ENCODE results near the gene ABCG5.

The ABCG5 gene

DNA sequence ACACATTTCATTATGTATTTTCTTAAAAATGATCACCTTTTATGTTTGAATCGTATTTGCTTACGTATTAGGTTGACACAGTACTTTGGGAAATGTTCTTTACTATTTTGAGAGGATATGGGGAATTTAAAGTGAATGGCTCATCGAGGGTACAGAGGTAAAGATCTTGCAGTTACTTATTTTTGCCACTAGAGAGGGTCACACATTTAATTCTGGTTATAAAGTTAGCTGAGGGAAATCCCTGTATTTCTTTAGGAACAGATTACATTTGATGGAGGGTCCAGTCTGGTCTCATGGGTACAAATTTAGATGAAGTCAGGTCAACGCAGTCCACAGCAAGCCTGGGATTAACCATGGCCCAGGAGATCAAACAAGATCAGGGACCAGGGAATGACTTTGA lies 40.3 kb downstream of the ABCG5 start (continued):
- TF ChIP-seq ZNF426 (tag by site-specific recombination; IDR thresholded peaks at IDR 0.05) (no peak), ZNF350 (tag by site-specific recombination; IDR thresholded peaks at IDR 0.05) (no peak), SCRT2 (tag by site-specific recombination; IDR thresholded peaks at IDR 0.05) (no peak), ZNF510 (tag by site-specific recombination; IDR thresholded peaks at IDR 0.05; ENCODE audit: insufficient replicate concordance) (no peak)
- TF ChIP-seq, protein P1, sequence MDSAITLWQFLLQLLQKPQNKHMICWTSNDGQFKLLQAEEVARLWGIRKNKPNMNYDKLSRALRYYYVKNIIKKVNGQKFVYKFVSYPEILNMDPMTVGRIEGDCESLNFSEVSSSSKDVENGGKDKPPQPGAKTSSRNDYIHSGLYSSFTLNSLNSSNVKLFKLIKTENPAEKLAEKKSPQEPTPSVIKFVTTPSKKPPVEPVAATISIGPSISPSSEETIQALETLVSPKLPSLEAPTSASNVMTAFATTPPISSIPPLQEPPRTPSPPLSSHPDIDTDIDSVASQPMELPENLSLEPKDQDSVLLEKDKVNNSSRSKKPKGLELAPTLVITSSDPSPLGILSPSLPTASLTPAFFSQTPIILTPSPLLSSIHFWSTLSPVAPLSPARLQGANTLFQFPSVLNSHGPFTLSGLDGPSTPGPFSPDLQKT (IDR thresholded peaks at IDR 0.05; ENCODE audit: borderline replicate concordance, low read depth, low read length), result no peak
- TF ChIP-seq, protein P2, sequence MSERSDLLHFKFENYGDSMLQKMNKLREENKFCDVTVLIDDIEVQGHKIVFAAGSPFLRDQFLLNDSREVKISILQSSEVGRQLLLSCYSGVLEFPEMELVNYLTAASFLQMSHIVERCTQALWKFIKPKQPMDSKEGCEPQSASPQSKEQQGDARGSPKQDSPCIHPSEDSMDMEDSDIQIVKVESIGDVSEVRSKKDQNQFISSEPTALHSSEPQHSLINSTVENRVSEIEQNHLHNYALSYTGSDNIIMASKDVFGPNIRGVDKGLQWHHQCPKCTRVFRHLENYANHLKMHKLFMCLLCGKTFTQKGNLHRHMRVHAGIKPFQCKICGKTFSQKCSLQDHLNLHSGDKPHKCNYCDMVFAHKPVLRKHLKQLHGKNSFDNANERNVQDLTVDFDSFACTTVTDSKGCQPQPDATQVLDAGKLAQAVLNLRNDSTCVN (tag by site-specific recombination; optimal IDR thresholded peaks at IDR 0.05), result no peak

DNA sequence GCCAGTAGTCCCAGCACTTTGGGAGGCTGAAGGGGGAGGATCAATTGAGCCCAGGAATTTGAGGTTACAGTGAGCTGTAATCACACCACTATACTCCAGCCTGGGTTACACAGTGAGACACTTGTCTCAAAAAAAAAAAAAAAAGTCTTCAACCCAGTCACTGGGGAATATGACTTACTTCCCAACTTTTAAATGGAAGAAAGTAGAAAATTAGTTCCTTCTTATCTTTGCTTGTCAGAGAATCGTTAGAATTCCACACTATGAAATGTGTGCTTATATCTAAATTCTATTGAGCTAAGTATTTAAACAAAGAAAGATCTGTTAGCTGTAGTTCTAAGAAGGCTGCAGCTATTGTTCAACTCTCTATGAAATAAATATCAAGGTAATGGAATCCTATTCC lies 42.4 kb downstream of the ABCG5 start:
- no peak overlapping the region for H3K4me3 ChIP-seq (ENCODE audit: low read depth, low read length)
- H3K9me3 ChIP-seq (ENCODE audit: control insufficient read depth, insufficient read depth, low read depth, low read length), result no peaks in the 10 kb centered on the region
- ChIA-PET POLR2A (no interaction called here), CTCF (interaction anchor here (0.5 to 0.7 kb wide), 5 partner anchors 138 to 1851 kb away, joined by 3 to 5 read pairs (median 3); no protein-coding TSS in a partner anchor)
- no peaks in the 10 kb centered on the region for H3K4me1 ChIP-seq (ENCODE audit: control insufficient read depth, insufficient read depth, low read length)
- TF ChIP-seq KLF7 (tag by site-specific recombination; IDR thresholded peaks at IDR 0.05; ENCODE audit: borderline replicate concordance), result no peak
- TF ChIP-seq, protein P3, sequence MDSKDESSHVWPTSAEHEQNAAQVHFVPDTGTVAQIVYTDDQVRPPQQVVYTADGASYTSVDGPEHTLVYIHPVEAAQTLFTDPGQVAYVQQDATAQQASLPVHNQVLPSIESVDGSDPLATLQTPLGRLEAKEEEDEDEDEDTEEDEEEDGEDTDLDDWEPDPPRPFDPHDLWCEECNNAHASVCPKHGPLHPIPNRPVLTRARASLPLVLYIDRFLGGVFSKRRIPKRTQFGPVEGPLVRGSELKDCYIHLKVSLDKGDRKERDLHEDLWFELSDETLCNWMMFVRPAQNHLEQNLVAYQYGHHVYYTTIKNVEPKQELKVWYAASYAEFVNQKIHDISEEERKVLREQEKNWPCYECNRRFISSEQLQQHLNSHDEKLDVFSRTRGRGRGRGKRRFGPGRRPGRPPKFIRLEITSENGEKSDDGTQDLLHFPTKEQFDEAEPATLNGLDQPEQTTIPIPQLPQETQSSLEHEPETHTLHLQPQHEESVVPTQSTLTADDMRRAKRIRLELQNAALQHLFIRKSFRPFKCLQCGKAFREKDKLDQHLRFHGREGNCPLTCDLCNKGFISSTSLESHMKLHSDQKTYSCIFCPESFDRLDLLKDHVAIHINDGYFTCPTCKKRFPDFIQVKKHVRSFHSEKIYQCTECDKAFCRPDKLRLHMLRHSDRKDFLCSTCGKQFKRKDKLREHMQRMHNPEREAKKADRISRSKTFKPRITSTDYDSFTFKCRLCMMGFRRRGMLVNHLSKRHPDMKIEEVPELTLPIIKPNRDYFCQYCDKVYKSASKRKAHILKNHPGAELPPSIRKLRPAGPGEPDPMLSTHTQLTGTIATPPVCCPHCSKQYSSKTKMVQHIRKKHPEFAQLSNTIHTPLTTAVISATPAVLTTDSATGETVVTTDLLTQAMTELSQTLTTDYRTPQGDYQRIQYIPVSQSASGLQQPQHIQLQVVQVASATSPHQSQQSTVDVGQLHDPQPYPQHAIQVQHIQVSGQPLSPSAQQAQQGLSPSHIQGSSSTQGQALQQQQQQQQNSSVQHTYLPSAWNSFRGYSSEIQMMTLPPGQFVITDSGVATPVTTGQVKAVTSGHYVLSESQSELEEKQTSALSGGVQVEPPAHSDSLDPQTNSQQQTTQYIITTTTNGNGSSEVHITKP (tag by site-specific recombination; IDR thresholded peaks at IDR 0.05), result no peak
- TF ChIP-seq ZNF677 (tag by site-specific recombination; IDR thresholded peaks at IDR 0.05), result no peak
- TF ChIP-seq ZNF830 (tag by site-specific recombination; IDR thresholded peaks at IDR 0.05; ENCODE audit: low read depth), result no peak
- TF ChIP-seq, protein P4, sequence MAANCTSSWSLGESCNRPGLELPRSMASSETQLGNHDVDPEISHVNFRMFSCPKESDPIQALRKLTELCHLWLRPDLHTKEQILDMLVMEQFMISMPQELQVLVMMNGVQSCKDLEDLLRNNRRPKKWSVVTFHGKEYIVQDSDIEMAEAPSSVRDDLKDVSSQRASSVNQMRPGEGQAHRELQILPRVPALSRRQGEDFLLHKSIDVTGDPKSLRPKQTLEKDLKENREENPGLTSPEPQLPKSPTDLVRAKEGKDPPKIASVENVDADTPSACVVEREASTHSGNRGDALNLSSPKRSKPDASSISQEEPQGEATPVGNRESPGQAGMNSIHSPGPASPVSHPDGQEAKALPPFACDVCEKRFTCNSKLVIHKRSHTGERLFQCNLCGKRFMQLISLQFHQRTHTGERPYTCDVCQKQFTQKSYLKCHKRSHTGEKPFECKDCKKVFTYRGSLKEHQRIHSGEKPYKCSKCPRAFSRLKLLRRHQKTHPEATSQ (tag by site-specific recombination; IDR thresholded peaks at IDR 0.05), result no peak
- TF ChIP-seq KLF16 (tag by site-specific recombination; IDR thresholded peaks at IDR 0.05), result no peak
- TF ChIP-seq ZNF843 (tag by site-specific recombination; IDR thresholded peaks at IDR 0.05), result no peak
- peaks cover 5 to 19% of the 10 kb centered on the region in 2 experiments; a peak in 2 of 3 replicates for H3K36me3 ChIP-seq (ENCODE audit: control insufficient read depth in 2 of 2, insufficient read depth in 1 of 2, low read length in 2 of 2)
- H3K27ac ChIP-seq (ENCODE audit: extremely low read depth, low read depth, low read length), result no peak overlapping the region

DNA sequence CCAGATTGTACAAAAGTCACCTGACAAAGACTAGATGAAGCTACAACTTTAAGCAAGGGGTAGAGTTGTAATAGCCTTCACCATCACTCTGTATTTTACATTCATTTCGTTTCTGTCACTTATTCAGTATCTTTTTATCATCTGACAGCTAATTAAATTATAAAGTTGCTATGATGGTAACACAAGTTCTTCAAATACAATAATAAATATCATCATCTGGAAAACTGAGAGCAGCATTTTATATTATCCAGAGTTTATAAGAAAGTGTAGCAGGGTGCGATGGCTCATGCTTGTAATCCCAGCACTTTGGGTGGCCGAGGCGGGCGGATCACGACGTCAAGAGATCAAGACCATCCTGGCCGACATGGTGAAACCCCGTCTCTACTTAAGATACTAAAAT lies 43.7 kb downstream of the ABCG5 start:
- ChIA-PET CTCF (no interaction called here), POLR2A (no interaction called here)
- Histone ChIP-seq H3K9me3 (ENCODE audit: control insufficient read depth, insufficient read depth, low read depth, low read length) (no peaks in the 10 kb centered on the region), H3K27ac (ENCODE audit: extremely low read depth, low read depth, low read length) (no peak overlapping the region), H3K4me3 (ENCODE audit: low read depth, low read length) (no peak overlapping the region), H3K4me1 (ENCODE audit: control insufficient read depth, insufficient read depth, low read length) (no peaks in the 10 kb centered on the region), H3K36me3 (ENCODE audit: control insufficient read depth in 2 of 2, insufficient read depth in 1 of 2, low read length in 2 of 2) (peaks cover 14 to 26% of the 10 kb centered on the region in 2 experiments; a peak in 2 of 3 replicates)
- TF ChIP-seq ZNF785 (tag by site-specific recombination; IDR thresholded peaks at IDR 0.05) (no peak), ZSCAN23 (tag by site-specific recombination; IDR thresholded peaks at IDR 0.05) (no peak), ZNF76 (tag by site-specific recombination; IDR thresholded peaks at IDR 0.05; ENCODE audit: borderline replicate concordance, low read depth) (no peak)
- TF ChIP-seq, protein P5, sequence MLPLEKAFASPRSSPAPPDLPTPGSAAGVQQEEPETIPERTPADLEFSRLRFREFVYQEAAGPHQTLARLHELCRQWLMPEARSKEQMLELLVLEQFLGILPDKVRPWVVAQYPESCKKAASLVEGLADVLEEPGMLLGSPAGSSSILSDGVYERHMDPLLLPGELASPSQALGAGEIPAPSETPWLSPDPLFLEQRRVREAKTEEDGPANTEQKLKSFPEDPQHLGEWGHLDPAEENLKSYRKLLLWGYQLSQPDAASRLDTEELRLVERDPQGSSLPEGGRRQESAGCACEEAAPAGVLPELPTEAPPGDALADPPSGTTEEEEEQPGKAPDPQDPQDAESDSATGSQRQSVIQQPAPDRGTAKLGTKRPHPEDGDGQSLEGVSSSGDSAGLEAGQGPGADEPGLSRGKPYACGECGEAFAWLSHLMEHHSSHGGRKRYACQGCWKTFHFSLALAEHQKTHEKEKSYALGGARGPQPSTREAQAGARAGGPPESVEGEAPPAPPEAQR (tag by site-specific recombination; IDR thresholded peaks at IDR 0.05), result no peak
- TF ChIP-seq, protein P6, sequence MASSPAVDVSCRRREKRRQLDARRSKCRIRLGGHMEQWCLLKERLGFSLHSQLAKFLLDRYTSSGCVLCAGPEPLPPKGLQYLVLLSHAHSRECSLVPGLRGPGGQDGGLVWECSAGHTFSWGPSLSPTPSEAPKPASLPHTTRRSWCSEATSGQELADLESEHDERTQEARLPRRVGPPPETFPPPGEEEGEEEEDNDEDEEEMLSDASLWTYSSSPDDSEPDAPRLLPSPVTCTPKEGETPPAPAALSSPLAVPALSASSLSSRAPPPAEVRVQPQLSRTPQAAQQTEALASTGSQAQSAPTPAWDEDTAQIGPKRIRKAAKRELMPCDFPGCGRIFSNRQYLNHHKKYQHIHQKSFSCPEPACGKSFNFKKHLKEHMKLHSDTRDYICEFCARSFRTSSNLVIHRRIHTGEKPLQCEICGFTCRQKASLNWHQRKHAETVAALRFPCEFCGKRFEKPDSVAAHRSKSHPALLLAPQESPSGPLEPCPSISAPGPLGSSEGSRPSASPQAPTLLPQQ (tag by site-specific recombination; IDR thresholded peaks at IDR 0.05), result no peak
- TF ChIP-seq, protein P7, sequence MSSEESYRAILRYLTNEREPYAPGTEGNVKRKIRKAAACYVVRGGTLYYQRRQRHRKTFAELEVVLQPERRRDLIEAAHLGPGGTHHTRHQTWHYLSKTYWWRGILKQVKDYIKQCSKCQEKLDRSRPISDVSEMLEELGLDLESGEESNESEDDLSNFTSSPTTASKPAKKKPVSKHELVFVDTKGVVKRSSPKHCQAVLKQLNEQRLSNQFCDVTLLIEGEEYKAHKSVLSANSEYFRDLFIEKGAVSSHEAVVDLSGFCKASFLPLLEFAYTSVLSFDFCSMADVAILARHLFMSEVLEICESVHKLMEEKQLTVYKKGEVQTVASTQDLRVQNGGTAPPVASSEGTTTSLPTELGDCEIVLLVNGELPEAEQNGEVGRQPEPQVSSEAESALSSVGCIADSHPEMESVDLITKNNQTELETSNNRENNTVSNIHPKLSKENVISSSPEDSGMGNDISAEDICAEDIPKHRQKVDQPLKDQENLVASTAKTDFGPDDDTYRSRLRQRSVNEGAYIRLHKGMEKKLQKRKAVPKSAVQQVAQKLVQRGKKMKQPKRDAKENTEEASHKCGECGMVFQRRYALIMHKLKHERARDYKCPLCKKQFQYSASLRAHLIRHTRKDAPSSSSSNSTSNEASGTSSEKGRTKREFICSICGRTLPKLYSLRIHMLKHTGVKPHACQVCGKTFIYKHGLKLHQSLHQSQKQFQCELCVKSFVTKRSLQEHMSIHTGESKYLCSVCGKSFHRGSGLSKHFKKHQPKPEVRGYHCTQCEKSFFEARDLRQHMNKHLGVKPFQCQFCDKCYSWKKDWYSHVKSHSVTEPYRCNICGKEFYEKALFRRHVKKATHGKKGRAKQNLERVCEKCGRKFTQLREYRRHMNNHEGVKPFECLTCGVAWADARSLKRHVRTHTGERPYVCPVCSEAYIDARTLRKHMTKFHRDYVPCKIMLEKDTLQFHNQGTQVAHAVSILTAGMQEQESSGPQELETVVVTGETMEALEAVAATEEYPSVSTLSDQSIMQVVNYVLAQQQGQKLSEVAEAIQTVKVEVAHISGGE (tag by site-specific recombination; conservative IDR thresholded peaks at IDR 0.05; ENCODE audit: low read depth), result no peak
